CD4-positive, alpha-beta T cell treated with Interferon gamma for 1 hour (primary cell): Measurements from ENCODE around the gene XYLT1.
A peak's percentile ranks its signal among the peaks of the same experiment; 100 is the strongest.

Experiments
- DNase-seq: peaks from one replicate; pipeline ENCODE4 v3.0.0-alpha.2; 2020

XYLT1 gene

GRCh38 chr16:17454162-17454730, 16.5 kb downstream of the XYLT1 start:
- no peak for DNase-seq

GRCh38 chr16:17453364-17454038, 17.3 kb downstream of the XYLT1 start:
- no peak for DNase-seq

- DNase-seq, result no peak
Measured at GRCh38 chr16:17452922-17453321, 17.8 kb downstream of the XYLT1 start.

- peak; percentile 7 for DNase-seq
Measured at GRCh38 chr16:17451843-17452242, 18.9 kb downstream of the XYLT1 start.

- no peak for DNase-seq
Measured at GRCh38 chr16:17450291-17450690, 20.5 kb downstream of the XYLT1 start.

- peak; percentile 50 for DNase-seq
Measured at GRCh38 chr16:17448640-17449638, 21.8 kb downstream of the XYLT1 start.

GRCh38 chr16:17447101-17447569, 23.6 kb downstream of the XYLT1 start:
- DNase-seq, result no peak

GRCh38 chr16:17446661-17447060, 24.1 kb downstream of the XYLT1 start:
- no peak for DNase-seq

GRCh38 chr16:17445421-17445820, 25.3 kb downstream of the XYLT1 start:
- no peak for DNase-seq

GRCh38 chr16:17444658-17445057, 26.1 kb downstream of the XYLT1 start:
- no peak for DNase-seq

GRCh38 chr16:17440131-17440530, 30.6 kb downstream of the XYLT1 start:
- no peak for DNase-seq

- no peak for DNase-seq
Measured at GRCh38 chr16:17439580-17439979, 31.2 kb downstream of the XYLT1 start.

- DNase-seq, result no peak
Measured at GRCh38 chr16:17437981-17438380, 32.8 kb downstream of the XYLT1 start.

- no peak for DNase-seq
Measured at GRCh38 chr16:17437127-17437720, 33.5 kb downstream of the XYLT1 start.

GRCh38 chr16:17435318-17435717, 35.4 kb downstream of the XYLT1 start:
- no peak for DNase-seq

GRCh38 chr16:17433577-17434451, 36.9 kb downstream of the XYLT1 start:
- no peak for DNase-seq

- DNase-seq, result no peak
Measured at GRCh38 chr16:17432901-17433576, 37.7 kb downstream of the XYLT1 start.

- DNase-seq, result no peak
Measured at GRCh38 chr16:17431968-17432625, 38.7 kb downstream of the XYLT1 start.

GRCh38 chr16:17431012-17431411, 39.7 kb downstream of the XYLT1 start:
- no peak for DNase-seq

- no peak for DNase-seq
Measured at GRCh38 chr16:17426451-17426850, 44.3 kb downstream of the XYLT1 start.

- DNase-seq, result no peak
Measured at GRCh38 chr16:17424771-17425170, 46.0 kb downstream of the XYLT1 start.
